Thoracic aorta (tissue), 2 donors: Measurements from ENCODE around the gene RBPMS2. TPM values are rescaled to one million over a fixed set of nuclear protein-coding genes. Genes with fewer than 3 reads are reported as not detected.

Source experiments
- ATAC-seq: fragments of 150-250 bp; one replicate; pipeline ENCODE4 v1.8.0; 2017; ENCODE audit warnings: low read depth; ENCODE audit not compliant: insufficient number of reproducible peaks, low FRiP score
- DNase-seq: peaks from one replicate; pipeline ENCODE4 v3.0.0-alpha.2; 2020; ENCODE audit warnings: low spot score
- H3K27ac ChIP-seq, 2 donors: fragments of 200-600 bp; sonication (generic); 1 replicate in 1 of 2; 2 replicates in 1 of 2; pipeline ENCODE4 v1.5.1; 2016; ENCODE audit warnings: mild to moderate bottlenecking in 2 of 2, moderate library complexity in 2 of 2
- H3K27me3 ChIP-seq: fragments of 200-600 bp; sonication (generic); replicated peaks from 2 replicates; pipeline ENCODE4 v1.6.0; 2016; ENCODE audit warnings: mild to moderate bottlenecking; ENCODE audit not compliant: insufficient read depth
- H3K36me3 ChIP-seq: fragments of 200-600 bp; sonication (generic); one replicate; pipeline ENCODE4 v1.5.1; 2016
- H3K4me1 ChIP-seq, 2 donors: fragments of 200-600 bp; sonication (generic); 1 replicate in 1 of 2; 2 replicates in 1 of 2; pipeline versions ENCODE4 v1.5.1 to v1.6.0; 2016; ENCODE audit warnings: low read depth in 2 of 2, mild to moderate bottlenecking in 1 of 2; ENCODE audit not compliant: control insufficient read depth in 1 of 2
- H3K4me3 ChIP-seq: fragments of 200-600 bp; sonication (generic); 2 replicates; pipeline ENCODE4 v1.5.1; 2016; ENCODE audit warnings: mild to moderate bottlenecking
- H3K9me3 ChIP-seq: fragments of 200-600 bp; sonication (generic); 2 replicates; pipeline ENCODE4 v1.5.1; 2016
- total RNA-seq, 2 donors: library from RNA; depleted of rRNA; stranded (reverse); fragments of >200 nt; gene quantifications; one replicate each; pipeline versions ENCODE4 v1.1.0 to v1.2.3, GENCODE V29; 2016
- TF ChIP-seq, protein P1 (sequence below): fragments of 200-600 bp; sonication (generic); IDR thresholded peaks from one replicate; pipeline ENCODE4 v1.5.1; 2019; ENCODE audit warnings: antibody characterized with exemption

The RBPMS2 gene
- total RNA-seq, 2 donors from 2014 or later = 4.4 TPM; not detected in 1

GRCh38 chr15:64767203-64767602, 8.2 kb downstream of the RBPMS2 start:
- no peak for DNase-seq
- Histone ChIP-seq H3K4me3 (no peak overlapping the region), H3K4me1 (no peaks in the 10 kb centered on the region), H3K9me3 (no peaks in the 10 kb centered on the region), H3K36me3 (no peaks in the 10 kb centered on the region), H3K27ac (no peak overlapping the region), H3K27me3 (no peaks in the 10 kb centered on the region)
- no peak for ATAC-seq
- TF ChIP-seq, protein P1, sequence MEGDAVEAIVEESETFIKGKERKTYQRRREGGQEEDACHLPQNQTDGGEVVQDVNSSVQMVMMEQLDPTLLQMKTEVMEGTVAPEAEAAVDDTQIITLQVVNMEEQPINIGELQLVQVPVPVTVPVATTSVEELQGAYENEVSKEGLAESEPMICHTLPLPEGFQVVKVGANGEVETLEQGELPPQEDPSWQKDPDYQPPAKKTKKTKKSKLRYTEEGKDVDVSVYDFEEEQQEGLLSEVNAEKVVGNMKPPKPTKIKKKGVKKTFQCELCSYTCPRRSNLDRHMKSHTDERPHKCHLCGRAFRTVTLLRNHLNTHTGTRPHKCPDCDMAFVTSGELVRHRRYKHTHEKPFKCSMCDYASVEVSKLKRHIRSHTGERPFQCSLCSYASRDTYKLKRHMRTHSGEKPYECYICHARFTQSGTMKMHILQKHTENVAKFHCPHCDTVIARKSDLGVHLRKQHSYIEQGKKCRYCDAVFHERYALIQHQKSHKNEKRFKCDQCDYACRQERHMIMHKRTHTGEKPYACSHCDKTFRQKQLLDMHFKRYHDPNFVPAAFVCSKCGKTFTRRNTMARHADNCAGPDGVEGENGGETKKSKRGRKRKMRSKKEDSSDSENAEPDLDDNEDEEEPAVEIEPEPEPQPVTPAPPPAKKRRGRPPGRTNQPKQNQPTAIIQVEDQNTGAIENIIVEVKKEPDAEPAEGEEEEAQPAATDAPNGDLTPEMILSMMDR = no peak

- H3K4me3 ChIP-seq = no peak overlapping the region
- H3K4me1 ChIP-seq = no peaks in the 10 kb centered on the region
- no peaks in the 10 kb centered on the region for H3K9me3 ChIP-seq
- H3K36me3 ChIP-seq = no peaks in the 10 kb centered on the region
- ATAC-seq = no peak
- H3K27ac ChIP-seq = no peak overlapping the region
- no peak for DNase-seq
- TF ChIP-seq, protein P1 = no peak
- H3K27me3 ChIP-seq = no peaks in the 10 kb centered on the region
These were observed 9.3 kb downstream of the RBPMS2 start for GRCh38 chr15:64766058-64766457.

- H3K27ac ChIP-seq = no peak overlapping the region
- ATAC-seq = no peak
- TF ChIP-seq, protein P1 = no peak
- no peak for DNase-seq
- no peaks in the 10 kb centered on the region for H3K36me3 ChIP-seq
- H3K9me3 ChIP-seq = no peaks in the 10 kb centered on the region
- H3K4me1 ChIP-seq = no peaks in the 10 kb centered on the region
- no peak overlapping the region for H3K4me3 ChIP-seq
- H3K27me3 ChIP-seq = no peaks in the 10 kb centered on the region
These were observed 11.5 kb downstream of the RBPMS2 start for GRCh38 chr15:64763874-64764273.

DNA sequence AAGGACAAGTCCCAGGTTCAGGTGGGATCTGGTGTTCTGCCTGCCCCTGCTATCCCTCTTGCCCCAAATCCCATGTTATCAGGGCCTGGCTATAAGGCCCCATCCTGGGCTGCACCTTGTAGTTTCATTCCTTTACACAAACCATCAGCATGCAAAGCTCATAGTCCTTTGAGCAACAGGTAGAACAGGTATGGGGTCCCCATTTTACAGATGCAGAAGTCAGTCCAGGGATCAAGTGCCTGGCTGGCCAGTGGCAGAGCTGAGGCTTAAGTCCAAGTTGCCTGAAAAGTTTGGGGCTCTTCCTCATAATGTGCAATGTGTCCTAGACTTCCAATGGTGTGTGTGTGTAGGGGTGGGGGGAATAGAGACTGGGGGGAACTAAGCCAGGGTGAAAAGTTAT, 11.9 kb downstream of the RBPMS2 start:
- Histone ChIP-seq H3K9me3 (no peaks in the 10 kb centered on the region), H3K27ac (no peak overlapping the region), H3K4me3 (no peak overlapping the region), H3K4me1 (no peaks in the 10 kb centered on the region), H3K27me3 (no peaks in the 10 kb centered on the region), H3K36me3 (no peaks in the 10 kb centered on the region)
- TF ChIP-seq, protein P1 = no peak
- DNase-seq = no peak
- no peak for ATAC-seq

GRCh38 chr15:64763021-64763420, 12.4 kb downstream of the RBPMS2 start:
- Histone ChIP-seq H3K36me3 (no peaks in the 10 kb centered on the region), H3K27ac (no peak overlapping the region), H3K4me1 (no peaks in the 10 kb centered on the region), H3K27me3 (no peaks in the 10 kb centered on the region), H3K4me3 (no peak overlapping the region), H3K9me3 (no peaks in the 10 kb centered on the region)
- ATAC-seq = no peak
- TF ChIP-seq, protein P1 = no peak
- DNase-seq = no peak
